Stimulated activated CD4-positive, alpha-beta T cell treated with anti-CD3 and anti-CD28 coated beads, Interleukin-4, amount 100 ng/mL, for 1 hour (primary cell): ENCODE measurements around the gene MOGAT3.
A peak's percentile ranks its signal among the peaks of the same experiment; 100 is the strongest.

ENCODE experiments used
- DNase-seq: peaks from one replicate; pipeline ENCODE4 v3.0.0-alpha.2; 2020

The MOGAT3 gene

DNA sequence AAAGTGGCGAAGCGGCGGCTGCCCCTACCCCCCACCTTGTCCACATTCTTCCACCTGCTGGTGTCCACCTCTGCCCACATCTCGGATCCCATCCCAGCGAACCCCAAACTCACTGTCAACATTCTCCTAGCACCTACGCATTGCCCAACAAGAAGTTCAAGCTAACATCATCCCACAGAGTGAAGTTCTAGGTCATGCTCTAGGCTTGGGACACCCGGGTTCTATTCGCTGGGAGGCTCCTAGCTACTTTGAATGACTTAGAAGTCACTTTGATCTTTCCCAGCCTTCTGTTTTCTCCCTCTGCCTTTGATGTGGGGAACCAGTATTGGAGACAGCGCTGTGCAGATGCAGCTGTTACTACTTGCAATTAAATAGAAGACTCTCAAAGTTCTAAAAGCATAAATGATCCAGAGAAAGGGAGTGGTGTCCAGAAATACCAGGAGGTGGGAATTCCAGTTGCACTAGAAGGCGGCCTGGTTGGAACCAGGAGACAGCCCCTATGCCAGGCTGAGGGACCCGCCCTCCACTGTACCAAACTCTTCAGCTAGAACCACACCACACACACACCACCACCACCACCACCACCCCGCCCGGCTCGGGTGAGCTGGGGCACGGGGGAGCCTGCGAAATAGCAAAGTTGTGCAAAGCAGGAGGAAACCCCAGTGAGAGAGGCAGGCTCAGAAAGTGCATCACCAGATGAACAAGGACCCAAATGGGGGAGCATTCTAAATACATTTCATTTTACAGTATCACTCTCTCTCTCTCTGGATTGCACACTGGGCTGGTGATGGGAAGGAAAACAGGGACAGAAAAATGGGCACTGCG, 30.0 kb downstream of the MOGAT3 start:
- no peak for DNase-seq

GRCh38 chr7:101169838-101170551, 30.8 kb downstream of the MOGAT3 start:
- DNase-seq: peak; percentile 83

GRCh38 chr7:101169110-101169837, 31.6 kb downstream of the MOGAT3 start:
- no peak for DNase-seq

- DNase-seq: peak; percentile 37
Observed at GRCh38 chr7:101168412-101169049, 32.3 kb downstream of the MOGAT3 start.

DNA sequence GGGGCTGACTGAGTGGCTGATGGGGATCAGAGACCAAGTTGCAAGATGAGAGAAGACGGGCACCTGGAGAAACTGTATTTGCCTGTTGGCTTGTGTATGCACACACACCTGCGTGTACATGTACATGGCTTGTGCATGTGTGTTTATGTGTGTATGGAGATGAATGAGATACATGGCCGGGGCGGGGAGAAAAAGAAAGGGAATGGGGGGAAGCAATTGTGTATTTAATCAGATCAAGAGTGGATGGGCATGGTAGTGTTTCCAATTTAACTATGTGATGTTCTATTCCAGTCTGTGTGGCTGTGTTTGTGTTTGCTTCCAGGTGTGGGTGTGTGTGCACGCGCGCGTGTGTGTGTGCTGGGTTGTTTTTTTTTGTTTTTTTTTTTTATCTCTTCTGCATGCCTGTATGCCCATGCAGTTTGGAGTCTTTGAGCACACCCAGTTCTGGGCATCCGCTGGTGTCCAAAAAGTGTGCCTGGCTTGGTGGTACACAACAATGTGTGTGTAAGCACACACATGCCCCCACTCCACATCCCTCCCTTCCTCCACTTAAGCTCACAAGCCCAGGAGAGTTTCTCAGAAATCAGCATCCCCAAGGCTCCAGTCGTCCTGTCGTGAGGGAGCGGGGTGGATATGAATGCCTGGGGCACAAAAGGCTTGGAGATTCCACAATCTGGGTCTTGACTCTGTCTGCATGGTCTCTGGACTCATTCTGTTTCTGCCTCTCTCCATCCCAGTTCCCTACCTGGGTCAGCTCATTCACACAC, 33.0 kb downstream of the MOGAT3 start:
- DNase-seq: no peak

- no peak for DNase-seq
Observed at GRCh38 chr7:101166909-101167644, 33.8 kb downstream of the MOGAT3 start.

- DNase-seq: no peak
Observed at GRCh38 chr7:101166648-101166908, 34.3 kb downstream of the MOGAT3 start.

DNA sequence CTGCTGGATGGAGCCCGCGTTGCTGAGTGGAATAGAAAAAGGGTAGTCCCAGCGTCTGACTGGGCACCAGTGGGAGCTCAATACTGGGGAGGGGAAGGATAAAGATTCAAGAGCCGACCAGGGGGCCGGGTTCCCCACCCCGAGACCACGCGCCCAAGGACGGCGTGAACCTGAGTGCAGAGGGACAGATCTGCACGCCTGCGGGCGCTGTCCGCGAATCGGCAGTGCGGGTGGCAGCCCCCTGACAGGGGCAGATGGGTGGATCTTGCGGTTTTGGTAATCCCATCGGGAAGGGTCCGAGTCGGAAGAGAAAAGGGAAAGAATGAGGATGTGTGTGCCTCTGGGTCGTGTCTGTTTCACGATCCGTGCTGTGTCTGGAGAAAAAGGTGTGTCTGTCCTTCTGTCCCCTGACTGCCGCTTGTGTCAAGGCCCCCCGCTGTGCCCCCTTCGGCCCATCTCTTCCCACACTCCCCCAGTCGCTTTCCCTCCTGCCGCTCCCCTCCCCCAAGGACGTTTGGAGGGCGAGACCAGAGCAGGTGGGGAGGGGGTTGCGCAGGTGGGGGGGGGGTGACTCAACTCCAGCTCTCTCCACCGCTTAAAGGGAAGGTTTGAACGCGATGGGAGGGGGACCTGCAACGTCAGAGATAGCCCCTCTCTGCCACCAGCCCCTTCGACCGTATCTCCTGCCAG, 34.7 kb downstream of the MOGAT3 start:
- no peak for DNase-seq

GRCh38 chr7:101165075-101165957, 35.5 kb downstream of the MOGAT3 start, which contains the start of gene VGF:
VGF (minus strand) TSS chr7:101165569; CDS start chr7:101164843, 726 bp downstream.
- peak; percentile 89 for DNase-seq

DNA sequence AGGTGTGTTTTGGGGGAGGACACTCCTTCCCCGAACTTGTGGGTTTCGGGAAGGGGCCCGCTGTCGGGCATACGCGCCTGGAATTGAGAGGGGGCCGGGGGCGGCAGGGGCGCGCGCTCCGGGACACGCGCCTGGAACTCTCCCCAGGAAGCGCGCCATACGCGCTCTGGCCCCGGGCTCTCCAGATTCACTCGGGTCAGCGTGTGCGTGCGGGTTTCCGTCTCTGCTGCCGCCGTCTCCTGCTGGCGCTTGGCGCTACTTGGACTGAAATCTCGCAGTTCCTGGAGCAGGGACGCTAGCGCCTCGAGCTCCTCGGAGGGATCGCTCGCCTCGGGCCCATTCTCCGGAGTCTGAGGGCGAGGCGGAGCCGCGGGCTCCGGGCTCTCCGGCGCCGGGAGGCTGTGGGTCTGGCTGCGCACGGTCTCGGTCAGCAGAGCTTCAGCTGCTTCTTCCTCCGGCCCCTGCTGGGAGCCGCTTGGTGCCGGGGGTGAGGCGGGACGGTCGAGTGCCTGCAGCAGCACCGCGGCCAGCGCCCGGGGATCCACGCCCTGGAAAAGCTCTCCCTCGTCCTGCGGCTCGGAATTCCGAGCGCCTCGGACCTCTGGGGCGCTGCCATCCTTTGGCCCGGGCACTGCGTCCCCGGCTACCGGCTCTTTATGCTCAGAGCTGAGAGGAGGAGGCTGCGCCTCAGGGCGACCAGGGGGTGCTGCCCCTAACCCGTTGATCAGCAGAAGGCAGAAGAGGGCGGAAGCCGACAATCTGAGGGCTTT, 36.6 kb downstream of the MOGAT3 start:
- no peak for DNase-seq

- DNase-seq: no peak
Observed at GRCh38 chr7:101163279-101164070, 37.4 kb downstream of the MOGAT3 start.

DNA sequence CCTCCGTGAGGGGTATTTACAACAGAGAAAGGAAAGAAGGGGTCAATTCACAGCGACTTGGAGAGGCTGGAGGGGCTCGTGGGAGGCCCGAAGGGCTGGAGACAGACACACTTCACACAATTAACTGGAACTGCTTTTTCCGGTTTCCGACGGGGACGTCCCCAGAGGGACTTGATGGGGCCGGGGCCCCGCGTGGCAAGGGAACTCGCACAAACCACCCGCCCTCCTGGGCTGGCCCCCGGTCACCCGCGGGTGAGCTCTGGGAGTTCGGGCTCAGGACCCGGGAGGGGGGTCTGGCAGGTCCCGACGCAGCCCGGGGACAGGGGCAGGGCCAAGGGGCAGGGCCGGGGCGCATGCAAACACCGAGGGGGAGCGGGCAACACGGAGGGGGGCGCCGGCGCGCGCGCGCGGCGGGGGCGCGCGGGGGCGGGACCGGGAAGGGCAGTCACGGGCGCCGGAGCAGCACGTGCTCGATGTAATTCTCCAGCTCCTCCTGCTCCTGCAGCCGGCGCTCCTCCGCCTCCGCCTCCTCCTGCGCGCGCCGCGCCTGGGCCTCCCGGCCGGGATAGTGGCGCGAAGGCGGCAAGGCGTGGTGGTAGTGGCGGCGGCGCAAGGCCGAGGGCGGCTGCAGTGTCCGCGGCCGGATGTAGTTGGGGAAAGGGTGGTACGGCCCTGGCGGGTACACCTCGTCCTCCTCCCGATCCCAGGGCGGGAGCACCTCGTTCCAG, 38.1 kb downstream of the MOGAT3 start:
- DNase-seq: no peak

GRCh38 chr7:101161692-101162471, 39.0 kb downstream of the MOGAT3 start:
- no peak for DNase-seq

DNA sequence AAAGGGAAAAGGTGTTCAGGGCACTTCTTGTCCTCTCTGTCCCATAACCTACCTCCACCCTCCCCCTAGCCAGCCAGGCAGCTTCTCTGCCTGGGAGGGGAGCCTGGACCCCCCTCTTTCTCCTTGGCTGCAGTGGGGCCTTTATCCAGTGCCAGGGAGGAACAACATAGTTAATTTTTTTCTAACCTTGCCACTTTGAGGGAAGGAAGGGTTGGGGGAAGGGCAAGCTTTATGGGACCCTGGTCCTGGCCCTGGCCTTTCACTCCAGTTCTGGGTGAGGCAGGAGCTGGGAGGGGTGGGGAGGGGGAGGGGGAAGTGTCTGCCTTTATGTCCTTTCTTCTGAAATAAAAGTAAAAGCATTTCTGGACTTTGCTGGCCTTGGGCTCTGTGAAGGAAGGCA, 39.9 kb downstream of the MOGAT3 start:
- DNase-seq: no peak

DNA sequence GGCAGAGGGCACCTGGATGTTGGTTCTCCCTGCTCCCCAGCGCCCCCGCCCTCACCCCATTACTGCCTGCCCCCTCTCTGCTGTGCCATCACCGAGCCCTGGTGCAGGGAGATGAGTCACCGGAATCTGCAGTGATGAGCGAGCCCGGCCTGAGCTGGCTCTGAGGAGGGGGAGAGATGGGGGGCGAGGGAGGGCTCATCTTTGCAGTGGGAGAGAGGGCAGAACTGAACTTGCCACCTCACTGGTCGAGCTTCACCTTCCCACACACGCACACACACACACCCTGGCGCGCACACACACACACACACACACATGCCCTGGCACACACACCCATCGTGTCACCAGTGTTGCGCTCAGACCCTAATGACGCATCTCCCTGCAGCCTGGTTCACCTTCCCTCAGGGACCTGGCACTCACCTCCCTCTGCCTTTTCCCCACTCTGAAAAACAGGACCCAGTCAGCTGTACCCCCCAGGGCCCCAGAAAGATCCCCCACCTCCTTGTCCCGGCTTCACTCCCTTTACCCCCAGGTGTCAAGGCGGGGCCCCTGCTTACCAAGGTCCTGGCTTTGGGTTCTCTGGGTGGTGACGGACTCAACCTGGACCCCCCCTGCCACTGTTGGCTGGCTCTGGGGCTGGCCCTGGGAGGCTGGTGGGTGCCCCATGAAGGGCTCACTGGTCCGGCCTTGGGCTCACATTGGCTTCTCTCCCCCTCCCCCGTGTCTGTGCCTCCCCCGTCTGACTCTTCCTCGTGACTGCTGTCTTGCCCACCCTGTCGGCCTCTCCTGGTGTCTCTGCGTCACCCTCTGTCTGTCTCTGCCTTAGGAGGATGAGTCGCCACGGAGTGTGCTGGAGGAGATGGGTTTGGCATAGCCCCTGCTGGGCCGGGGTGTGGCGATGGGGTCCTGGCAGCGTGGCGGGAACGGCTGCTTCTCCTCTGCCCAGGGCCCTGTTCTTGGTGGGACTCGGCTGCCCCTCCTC, 40.9 kb downstream of the MOGAT3 start:
- no peak for DNase-seq
